Thyroid gland (tissue), 4 donors: Measurements from ENCODE around the gene RIPK3. TPM values are rescaled to one million over a fixed set of nuclear protein-coding genes. Genes with fewer than 3 reads are reported as not detected.
"Not testable (repeated sequence)": the region's sequence is repeated elsewhere in the genome, so short reads cannot be mapped to it uniquely, and the experiment has no call there.

Experiments used
- DNase-seq, 2 donors: peaks; one replicate each; pipeline ENCODE4 v3.0.0-alpha.2; 2019
- H3K27ac ChIP-seq, 3 donors: fragments of 200-600 bp; sonication (generic); 1 replicate in 2 of 3; 2 replicates in 1 of 3; pipeline ENCODE4 v1.5.1; 2016 to 2019; ENCODE audit warnings: mild to moderate bottlenecking in 1 of 3, moderate library complexity in 1 of 3
- H3K27me3 ChIP-seq: fragments of 200-600 bp; sonication (generic); one replicate; pipeline ENCODE4 v1.5.1; 2019
- H3K36me3 ChIP-seq, 2 donors: fragments of 200-600 bp; sonication (generic); one replicate each; pipeline ENCODE4 v1.5.1; 2016 to 2019
- H3K4me1 ChIP-seq, 2 donors: fragments of 200-600 bp; sonication (generic); one replicate each; pipeline ENCODE4 v1.5.1; 2017 to 2019
- H3K4me3 ChIP-seq, 3 donors: fragments of 200-600 bp; sonication (generic); replicated peaks in 1 of 3; 1 replicate in 2 of 3; 2 replicates in 1 of 3; pipeline ENCODE4 v1.5.1; 2016; ENCODE audit warnings: mild to moderate bottlenecking in 1 of 3
- H3K9me3 ChIP-seq: fragments of 200-600 bp; sonication (generic); one replicate; pipeline ENCODE4 v1.5.1; 2017
- POLR2A ChIP-seq, 2 donors: fragments of 450-650 bp; IDR thresholded peaks; one replicate each; pipeline ENCODE4 v1.6.1; 2017; ENCODE audit warnings: antibody characterized with exemption in 2 of 2, mild to moderate bottlenecking in 2 of 2, moderate library complexity in 1 of 2
- WGBS, 2 donors: methylation state at CpG; one replicate each; pipeline ENCODE4 v1.1.5; 2017; 5-methylcytosine and 5-hydroxymethylcytosine counted together
- intact Hi-C: fragments of 100-400 bp; cut with DNase I; formaldehyde crosslinking; loops from one replicate; pipeline ENCODE4 v1.15.1; 2023
- total RNA-seq, 4 donors: library from RNA; depleted of rRNA; stranded (reverse); fragments of >200 nt; gene quantifications; one replicate each; pipeline ENCODE4 v1.2.3, GENCODE V29; 2016
- TF ChIP-seq, protein P1 (sequence below), 6 experiments: fragments of 200-600 bp in 3 of 6; fragments of 450-650 bp in 3 of 6; sonication (generic) in 3 of 6; IDR thresholded peaks; one replicate each; pipeline ENCODE4 v1.5.1; 2016 to 2019; ENCODE audit warnings: antibody characterized with exemption in 6 of 6, mild to moderate bottlenecking in 2 of 6, inconsistent platforms in 1 of 6, moderate library complexity in 1 of 6

RIPK3 gene
- total RNA-seq, 4 donors from 2014 or later = 12.4 to 21.3 (median 18.4) TPM

GRCh38 chr14:24356208-24356607 is 16.4 kb upstream of the RIPK3 start:
- intact Hi-C loops = no loop called here
- H3K4me1 ChIP-seq = peaks cover 9 to 25% of the 10 kb centered on the region in 2 donors
- H3K36me3 ChIP-seq = no peaks in the 10 kb centered on the region
- WGBS, 2 donors = 95 to 96% methylated on average over 4 of the region's 4 CpGs
- no peak for DNase-seq
- H3K4me3 ChIP-seq = no peak overlapping the region
- no peaks in the 10 kb centered on the region for H3K9me3 ChIP-seq
- TF ChIP-seq, protein P1, sequence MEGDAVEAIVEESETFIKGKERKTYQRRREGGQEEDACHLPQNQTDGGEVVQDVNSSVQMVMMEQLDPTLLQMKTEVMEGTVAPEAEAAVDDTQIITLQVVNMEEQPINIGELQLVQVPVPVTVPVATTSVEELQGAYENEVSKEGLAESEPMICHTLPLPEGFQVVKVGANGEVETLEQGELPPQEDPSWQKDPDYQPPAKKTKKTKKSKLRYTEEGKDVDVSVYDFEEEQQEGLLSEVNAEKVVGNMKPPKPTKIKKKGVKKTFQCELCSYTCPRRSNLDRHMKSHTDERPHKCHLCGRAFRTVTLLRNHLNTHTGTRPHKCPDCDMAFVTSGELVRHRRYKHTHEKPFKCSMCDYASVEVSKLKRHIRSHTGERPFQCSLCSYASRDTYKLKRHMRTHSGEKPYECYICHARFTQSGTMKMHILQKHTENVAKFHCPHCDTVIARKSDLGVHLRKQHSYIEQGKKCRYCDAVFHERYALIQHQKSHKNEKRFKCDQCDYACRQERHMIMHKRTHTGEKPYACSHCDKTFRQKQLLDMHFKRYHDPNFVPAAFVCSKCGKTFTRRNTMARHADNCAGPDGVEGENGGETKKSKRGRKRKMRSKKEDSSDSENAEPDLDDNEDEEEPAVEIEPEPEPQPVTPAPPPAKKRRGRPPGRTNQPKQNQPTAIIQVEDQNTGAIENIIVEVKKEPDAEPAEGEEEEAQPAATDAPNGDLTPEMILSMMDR (IDR thresholded peaks at IDR 0.05) = no peak
- TF ChIP-seq POLR2A (IDR thresholded peaks at IDR 0.05) = no peak
- H3K27me3 ChIP-seq = no peaks in the 10 kb centered on the region
- H3K27ac ChIP-seq = no peak overlapping the region

DNA sequence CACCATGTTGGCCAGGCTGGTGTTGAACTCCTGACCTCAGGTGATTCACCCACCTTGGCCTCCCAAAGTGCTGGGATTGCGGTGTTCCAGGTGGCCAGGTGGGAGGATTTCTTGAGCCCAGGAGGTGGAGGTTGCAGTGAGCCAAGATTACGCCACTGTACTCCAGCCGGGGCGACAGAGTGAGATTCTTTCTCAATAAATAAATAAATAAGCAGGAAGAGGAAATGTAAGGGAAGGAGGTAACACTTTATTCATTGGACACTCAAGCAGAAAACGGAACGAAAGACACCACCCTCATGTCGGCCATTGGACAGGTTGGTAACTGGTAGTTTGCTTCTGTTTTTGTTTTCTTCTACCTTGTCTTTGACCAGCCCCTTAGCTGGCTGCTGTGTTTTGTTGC is 15.2 kb upstream of the RIPK3 start:
- Histone ChIP-seq H3K36me3 (no peaks in the 10 kb centered on the region), H3K4me1 (peaks cover 9 to 25% of the 10 kb centered on the region in 2 donors), H3K4me3 (no peak overlapping the region), H3K9me3 (no peaks in the 10 kb centered on the region), H3K27ac (no peak overlapping the region), H3K27me3 (no peaks in the 10 kb centered on the region)
- no peak for DNase-seq
- intact Hi-C loops = no loop called here
- WGBS, 2 donors = 89 to 90% methylated on average over 7 of the region's 7 CpGs
- TF ChIP-seq, protein P1 (IDR thresholded peaks at IDR 0.05) = no peak
- TF ChIP-seq POLR2A (IDR thresholded peaks at IDR 0.05) = no peak

DNA sequence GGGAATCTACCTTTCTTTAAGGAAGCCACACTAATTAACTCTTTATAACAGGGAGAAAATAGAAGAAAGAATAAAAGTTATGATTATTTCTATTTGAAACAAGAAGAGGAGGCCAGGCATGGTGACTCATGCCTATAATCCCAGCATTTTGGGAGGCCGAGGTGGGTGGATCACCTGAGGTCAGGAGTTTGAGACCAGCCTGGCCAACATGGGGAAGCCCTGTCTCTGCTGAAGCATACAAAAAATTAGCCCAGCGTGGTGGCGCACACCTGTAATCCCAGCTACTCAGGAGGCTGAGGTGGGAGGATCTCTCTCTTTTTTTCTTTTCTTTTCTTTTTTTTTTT is 14.7 kb upstream of the RIPK3 start:
- H3K9me3 ChIP-seq, H3K4me3 ChIP-seq, intact Hi-C loops, H3K27ac ChIP-seq, H3K27me3 ChIP-seq, DNase-seq, H3K36me3 ChIP-seq: not testable (repeated sequence)
- WGBS, 2 donors = 89 to 95% methylated on average over 3 of the region's 3 CpGs
- H3K4me1 ChIP-seq = peaks cover 9 to 25% of the 10 kb centered on the region in 2 donors

GRCh38 chr14:24353559-24354481 is 14.0 kb upstream of the RIPK3 start:
- no peaks in the 10 kb centered on the region for H3K9me3 ChIP-seq
- WGBS, 2 donors = 89% methylated on average over 5 of the region's 5 CpGs
- H3K27ac ChIP-seq = no peak overlapping the region
- DNase-seq = no peak
- intact Hi-C loops = no loop called here
- no peak overlapping the region for H3K4me3 ChIP-seq
- TF ChIP-seq, protein P1 (IDR thresholded peaks at IDR 0.05) = no peak
- no peak for TF ChIP-seq POLR2A (IDR thresholded peaks at IDR 0.05)
- peaks cover 9 to 25% of the 10 kb centered on the region in 2 donors for H3K4me1 ChIP-seq
- no peaks in the 10 kb centered on the region for H3K36me3 ChIP-seq
- no peaks in the 10 kb centered on the region for H3K27me3 ChIP-seq

DNA sequence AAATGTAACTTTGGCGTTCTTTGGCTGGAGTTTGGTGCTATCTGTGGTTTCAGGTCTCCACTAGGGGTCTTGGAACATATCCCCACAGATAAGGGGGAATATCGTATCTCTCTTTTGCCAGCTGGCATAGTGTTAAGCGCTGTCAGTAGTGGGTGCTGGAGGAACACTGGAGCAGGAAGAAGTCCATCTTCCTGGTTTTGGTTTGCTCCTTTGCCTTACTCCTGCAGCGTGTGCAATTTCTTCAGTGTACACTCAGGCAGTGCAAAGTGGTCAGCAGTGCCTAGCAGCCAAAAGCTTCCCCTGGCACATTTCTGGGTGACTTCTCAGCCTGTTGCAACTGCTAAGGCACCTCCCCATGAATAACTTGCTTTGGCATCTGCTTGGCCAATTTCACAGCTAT is 11.7 kb upstream of the RIPK3 start:
- H3K4me3 ChIP-seq = no peak overlapping the region
- intact Hi-C loops = no loop called here
- no peaks in the 10 kb centered on the region for H3K27me3 ChIP-seq
- peak overlapping the region in 1 of 3 donors; percentile 30 for H3K27ac ChIP-seq
- WGBS, 2 donors = 23 to 32% methylated on average over 4 of the region's 4 CpGs
- peaks cover 9 to 25% of the 10 kb centered on the region in 2 donors for H3K4me1 ChIP-seq
- H3K36me3 ChIP-seq = no peaks in the 10 kb centered on the region
- TF ChIP-seq, protein P1 (IDR thresholded peaks at IDR 0.05) = no peak
- no peak for TF ChIP-seq POLR2A (IDR thresholded peaks at IDR 0.05)
- peak; percentile 78 to 79 for DNase-seq
- H3K9me3 ChIP-seq = no peaks in the 10 kb centered on the region
